IPS DF 6.9 (cell line): ENCODE measurements around the gene NOC4L.

Experiments
- DNase-seq: peaks from one replicate; pipeline ENCODE4 v3.0.0-alpha.2; 2013; ENCODE audit warnings: low read depth, low spot score
- H3K27ac ChIP-seq: one replicate; pipeline ENCODE4 v1.5.1; 2013; ENCODE audit warnings: low read length, control low read depth
- H3K27me3 ChIP-seq: 2 replicates; pipeline ENCODE4 v1.6.1; 2013; ENCODE audit warnings: mild to moderate bottlenecking, low read length; ENCODE audit not compliant: control insufficient read depth, insufficient read depth
- H3K36me3 ChIP-seq: 2 replicates; pipeline ENCODE4 v1.6.1; 2013; ENCODE audit warnings: low read length; ENCODE audit not compliant: control insufficient read depth, insufficient read depth
- H3K4me1 ChIP-seq: 2 replicates; pipeline ENCODE4 v1.6.1; 2013; ENCODE audit warnings: low read length; ENCODE audit not compliant: control insufficient read depth, insufficient read depth
- H3K4me3 ChIP-seq: 2 replicates; pipeline ENCODE4 v1.5.1; 2013; ENCODE audit warnings: mild to moderate bottlenecking, low read length
- H3K9me3 ChIP-seq: 2 replicates; pipeline ENCODE4 v1.6.1; 2013; ENCODE audit warnings: low read length, inconsistent platforms; ENCODE audit not compliant: control insufficient read depth, insufficient read depth
- WGBS: extraction: QIAGEN DNeasy Blood & Tissue Kit; methylation state at CpG from one replicate; pipeline ENCODE4 v1.1.7; 2013; ENCODE audit warnings: mixed read lengths, missing lambda C conversion rate; ENCODE audit not compliant: insufficient read length, insufficient coverage; 5-methylcytosine and 5-hydroxymethylcytosine counted together

Gene NOC4L

GRCh38 chr12:132157733-132158409, 13.6 kb downstream of the NOC4L start:
- H3K27me3 ChIP-seq: no peaks in the 10 kb centered on the region; the same call in 1 of the 2 replicates
- H3K9me3 ChIP-seq: no peaks in the 10 kb centered on the region
- 100% methylated on average over 5 of the region's 5 CpGs for WGBS
- peaks cover 14% of the 10 kb centered on the region; the same call in 1 of the 2 replicates for H3K36me3 ChIP-seq
- H3K4me3 ChIP-seq: no peak overlapping the region
- no peak overlapping the region for H3K27ac ChIP-seq
- DNase-seq: no peak
- H3K4me1 ChIP-seq: no peaks in the 10 kb centered on the region

- no peak for DNase-seq
- no CpG with 5 or more reads among the region's 37 CpGs for WGBS
- no peak overlapping the region for H3K27ac ChIP-seq
- no peaks in the 10 kb centered on the region; the same call in 1 of the 2 replicates for H3K27me3 ChIP-seq
- H3K4me1 ChIP-seq: no peaks in the 10 kb centered on the region
- H3K36me3 ChIP-seq: peaks cover 14% of the 10 kb centered on the region; the same call in 1 of the 2 replicates
- no peaks in the 10 kb centered on the region for H3K9me3 ChIP-seq
- no peak overlapping the region for H3K4me3 ChIP-seq
Observed at GRCh38 chr12:132158677-132159554, 14.7 kb downstream of the NOC4L start.

GRCh38 chr12:132159555-132160003, 15.3 kb downstream of the NOC4L start:
- Histone ChIP-seq H3K9me3 (no peaks in the 10 kb centered on the region), H3K4me1 (no peaks in the 10 kb centered on the region), H3K36me3 (peaks cover 14% of the 10 kb centered on the region; the same call in 1 of the 2 replicates), H3K27ac (no peak overlapping the region), H3K4me3 (no peak overlapping the region), H3K27me3 (no peaks in the 10 kb centered on the region; the same call in 1 of the 2 replicates)
- no CpG with 5 or more reads among the region's 14 CpGs for WGBS
- DNase-seq: no peak

GRCh38 chr12:132160016-132160415, 15.8 kb downstream of the NOC4L start:
- H3K27ac ChIP-seq: no peak overlapping the region
- H3K27me3 ChIP-seq: no peaks in the 10 kb centered on the region; the same call in 1 of the 2 replicates
- no peak for DNase-seq
- H3K4me3 ChIP-seq: no peak overlapping the region
- H3K4me1 ChIP-seq: no peaks in the 10 kb centered on the region
- no CpG with 5 or more reads among the region's 16 CpGs for WGBS
- H3K36me3 ChIP-seq: peaks cover 14% of the 10 kb centered on the region; the same call in 1 of the 2 replicates
- no peaks in the 10 kb centered on the region for H3K9me3 ChIP-seq

GRCh38 chr12:132160601-132161035, 16.4 kb downstream of the NOC4L start:
- no peaks in the 10 kb centered on the region for H3K4me1 ChIP-seq
- H3K4me3 ChIP-seq: no peak overlapping the region
- DNase-seq: no peak
- H3K9me3 ChIP-seq: no peaks in the 10 kb centered on the region
- H3K27me3 ChIP-seq: no peaks in the 10 kb centered on the region; the same call in 1 of the 2 replicates
- no peak overlapping the region for H3K27ac ChIP-seq
- H3K36me3 ChIP-seq: peaks cover 14% of the 10 kb centered on the region; the same call in 1 of the 2 replicates
- WGBS: no CpG with 5 or more reads among the region's 15 CpGs

GRCh38 chr12:132161036-132161781, 17.0 kb downstream of the NOC4L start:
- no peaks in the 10 kb centered on the region for H3K9me3 ChIP-seq
- no peak overlapping the region for H3K27ac ChIP-seq
- DNase-seq: no peak
- peaks cover 14% of the 10 kb centered on the region; the same call in 1 of the 2 replicates for H3K36me3 ChIP-seq
- no CpG with 5 or more reads among the region's 14 CpGs for WGBS
- no peak overlapping the region for H3K4me3 ChIP-seq
- H3K4me1 ChIP-seq: no peaks in the 10 kb centered on the region
- H3K27me3 ChIP-seq: no peaks in the 10 kb centered on the region; the same call in 1 of the 2 replicates

GRCh38 chr12:132161796-132162507, 17.7 kb downstream of the NOC4L start:
- Histone ChIP-seq H3K4me1 (no peaks in the 10 kb centered on the region), H3K4me3 (no peak overlapping the region), H3K9me3 (no peaks in the 10 kb centered on the region), H3K27ac (no peak overlapping the region), H3K27me3 (no peaks in the 10 kb centered on the region; the same call in 1 of the 2 replicates), H3K36me3 (peaks cover 7% of the 10 kb centered on the region; the same call in 1 of the 2 replicates)
- no peak for DNase-seq
- no CpG with 5 or more reads among the region's 17 CpGs for WGBS

GRCh38 chr12:132162508-132163031, 18.3 kb downstream of the NOC4L start:
- H3K27ac ChIP-seq: no peak overlapping the region
- H3K4me1 ChIP-seq: no peaks in the 10 kb centered on the region
- no peaks in the 10 kb centered on the region; the same call in 1 of the 2 replicates for H3K27me3 ChIP-seq
- H3K4me3 ChIP-seq: no peak overlapping the region
- DNase-seq: no peak
- peaks cover 5% of the 10 kb centered on the region; the same call in 1 of the 2 replicates for H3K36me3 ChIP-seq
- WGBS: no CpG with 5 or more reads among the region's 17 CpGs
- H3K9me3 ChIP-seq: no peaks in the 10 kb centered on the region

GRCh38 chr12:132163041-132163910, 19.0 kb downstream of the NOC4L start:
- no peaks in the 10 kb centered on the region for H3K4me1 ChIP-seq
- H3K27me3 ChIP-seq: no peaks in the 10 kb centered on the region; the same call in 1 of the 2 replicates
- H3K4me3 ChIP-seq: no peak overlapping the region
- no peak for DNase-seq
- no peaks in the 10 kb centered on the region for H3K36me3 ChIP-seq
- WGBS: no CpG with 5 or more reads among the region's 26 CpGs
- no peaks in the 10 kb centered on the region for H3K9me3 ChIP-seq
- no peak overlapping the region for H3K27ac ChIP-seq
